A673 (cell line): ENCODE data around the gene ITSN2. TPM values are rescaled to one million over a fixed set of nuclear protein-coding genes. Genes with fewer than 3 reads are reported as not detected.

ENCODE experiments used
- BruUV-seq: library from RNA; stranded (reverse); fragments of 400-500 nt; replicated peaks from 2 replicates; lab custom pipeline; 2021; lab: Mats Ljungman, UMichigan
- CTCF ChIA-PET: fragments of 300-600 bp; sonication (Branson Sonifier 250); formaldehyde crosslinking; loops from one replicate; lab custom pipeline; 2022; ENCODE audit warnings: antibody characterized with exemption; lab: Charles Lee
- POLR2A ChIA-PET: fragments of 300-600 bp; sonication (Branson Sonifier 250); formaldehyde crosslinking; loops from one replicate; lab custom pipeline; 2022; ENCODE audit warnings: antibody characterized with exemption; ENCODE audit not compliant: low non-redundant PET; lab: Charles Lee
- DNase-seq: peaks from one replicate; pipeline ENCODE4 v3.0.0-alpha.2; 2015; ENCODE audit warnings: low spot score
- H3K27ac ChIP-seq: fragments of 200-600 bp; sonication (generic); 2 replicates; pipeline ENCODE4 v1.5.1; 2016; ENCODE audit warnings: mixed run types, low read depth, mild to moderate bottlenecking, mixed read lengths, antibody characterized with exemption, low read length; ENCODE audit not compliant: poor library complexity, severe bottlenecking
- H3K27me3 ChIP-seq: fragments of 200-600 bp; sonication (generic); replicated peaks from 2 replicates; pipeline ENCODE4 v1.6.1; 2017; ENCODE audit warnings: mixed run types, low read depth, mild to moderate bottlenecking, mixed read lengths, antibody characterized with exemption, low read length; ENCODE audit not compliant: insufficient read depth, poor library complexity
- H3K36me3 ChIP-seq: fragments of 200-600 bp; sonication (generic); 2 replicates; pipeline ENCODE4 v1.6.1; 2016; ENCODE audit warnings: mixed run types, mild to moderate bottlenecking, mixed read lengths, antibody characterized with exemption, low read length; ENCODE audit not compliant: insufficient read depth, poor library complexity, severe bottlenecking
- H3K4me1 ChIP-seq: fragments of 200-600 bp; sonication (generic); 2 replicates; pipeline ENCODE4 v1.6.1; 2017; ENCODE audit warnings: mixed run types, mild to moderate bottlenecking, mixed read lengths, antibody characterized with exemption, low read length; ENCODE audit not compliant: insufficient read depth, poor library complexity, severe bottlenecking
- H3K4me3 ChIP-seq: fragments of 200-600 bp; sonication (generic); 2 replicates; pipeline ENCODE4 v1.5.1; 2016; ENCODE audit warnings: low read depth, mixed run types, mild to moderate bottlenecking, mixed read lengths, low read length; ENCODE audit not compliant: poor library complexity, severe bottlenecking
- H3K9me3 ChIP-seq: fragments of 200-600 bp; sonication (generic); 2 replicates; pipeline ENCODE4 v1.6.1; 2016; ENCODE audit warnings: mixed run types, low read depth, mild to moderate bottlenecking, mixed read lengths, antibody characterized with exemption, low read length; ENCODE audit not compliant: poor library complexity, severe bottlenecking
- EZH2 ChIP-seq: fragments of 200-600 bp; sonication (generic); IDR thresholded peaks from 2 replicates; pipeline ENCODE4 v1.6.1; 2017; ENCODE audit warnings: borderline replicate concordance, low read depth, mild to moderate bottlenecking, mixed read lengths, antibody characterized with exemption, low read length; ENCODE audit not compliant: poor library complexity, severe bottlenecking
- intact Hi-C: fragments of 100-400 bp; cut with micrococcal nuclease; formaldehyde crosslinking; loops from one replicate; pipeline ENCODE4 v1.10.0; 2022; ENCODE audit not compliant: unreplicated experiment
- total RNA-seq: library from RNA; stranded (reverse); gene quantifications from 2 replicates; pipeline ENCODE4 v1.2.3, GENCODE V29; 2021
- TF ChIP-seq, protein P1 (sequence below): fragments of 300-800, 200-600 bp; sonication (generic); conservative IDR thresholded peaks from 2 replicates; pipeline ENCODE4 v1.5.1; 2017; ENCODE audit warnings: low read depth, mild to moderate bottlenecking, antibody characterized with exemption, low read length, moderate library complexity, mixed read lengths

ITSN2 gene
- total RNA-seq, 1 experiment from 2014 or later, result 16.4 TPM

DNA sequence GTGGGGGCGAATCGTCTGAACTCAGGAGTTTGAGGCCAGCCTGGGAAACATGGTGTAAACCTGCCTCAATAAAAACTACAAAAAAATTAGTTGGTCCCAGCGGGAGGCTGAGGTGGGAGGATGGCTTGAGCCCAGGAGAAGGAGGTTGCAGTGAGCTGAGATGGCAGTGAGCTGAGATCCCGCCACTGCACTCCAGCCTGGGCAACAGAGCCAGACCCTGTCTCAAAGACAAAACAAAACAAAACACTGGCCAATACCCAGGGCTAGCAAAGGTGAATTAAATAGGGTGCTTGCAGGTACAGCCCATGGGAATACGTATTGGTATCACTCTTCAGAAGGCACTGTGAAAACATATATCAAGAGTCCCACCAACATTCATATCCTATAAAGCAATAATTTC lies 7.0 kb downstream of the ITSN2 start:
- no TSS peak for BruUV-seq
- Histone ChIP-seq H3K4me1 (no peaks in the 10 kb centered on the region), H3K27me3 (no peaks in the 10 kb centered on the region), H3K27ac (no peak overlapping the region), H3K36me3 (no peaks in the 10 kb centered on the region), H3K4me3 (no peak overlapping the region), H3K9me3 (no peaks in the 10 kb centered on the region)
- ChIA-PET POLR2A (no interaction called here), CTCF (no interaction called here)
- TF ChIP-seq, protein P1, sequence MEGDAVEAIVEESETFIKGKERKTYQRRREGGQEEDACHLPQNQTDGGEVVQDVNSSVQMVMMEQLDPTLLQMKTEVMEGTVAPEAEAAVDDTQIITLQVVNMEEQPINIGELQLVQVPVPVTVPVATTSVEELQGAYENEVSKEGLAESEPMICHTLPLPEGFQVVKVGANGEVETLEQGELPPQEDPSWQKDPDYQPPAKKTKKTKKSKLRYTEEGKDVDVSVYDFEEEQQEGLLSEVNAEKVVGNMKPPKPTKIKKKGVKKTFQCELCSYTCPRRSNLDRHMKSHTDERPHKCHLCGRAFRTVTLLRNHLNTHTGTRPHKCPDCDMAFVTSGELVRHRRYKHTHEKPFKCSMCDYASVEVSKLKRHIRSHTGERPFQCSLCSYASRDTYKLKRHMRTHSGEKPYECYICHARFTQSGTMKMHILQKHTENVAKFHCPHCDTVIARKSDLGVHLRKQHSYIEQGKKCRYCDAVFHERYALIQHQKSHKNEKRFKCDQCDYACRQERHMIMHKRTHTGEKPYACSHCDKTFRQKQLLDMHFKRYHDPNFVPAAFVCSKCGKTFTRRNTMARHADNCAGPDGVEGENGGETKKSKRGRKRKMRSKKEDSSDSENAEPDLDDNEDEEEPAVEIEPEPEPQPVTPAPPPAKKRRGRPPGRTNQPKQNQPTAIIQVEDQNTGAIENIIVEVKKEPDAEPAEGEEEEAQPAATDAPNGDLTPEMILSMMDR, result no peak
- TF ChIP-seq EZH2, result no peak
- intact Hi-C loops, result no loop called here
- no peak for DNase-seq

- H3K27me3 ChIP-seq, result no peaks in the 10 kb centered on the region
- ChIA-PET POLR2A (no interaction called here), CTCF (no interaction called here)
- no peaks in the 10 kb centered on the region for H3K36me3 ChIP-seq
- intact Hi-C loops, result no loop called here
- H3K4me3 ChIP-seq, result no peak overlapping the region
- no peaks in the 10 kb centered on the region for H3K9me3 ChIP-seq
- TF ChIP-seq, protein P1, result no peak
- no peak for TF ChIP-seq EZH2
- no peak for DNase-seq
- no peak overlapping the region for H3K27ac ChIP-seq
- BruUV-seq, result no TSS peak
- H3K4me1 ChIP-seq, result no peaks in the 10 kb centered on the region
Observed at GRCh38 chr2:24352664-24353063, 7.7 kb downstream of the ITSN2 start.

DNA sequence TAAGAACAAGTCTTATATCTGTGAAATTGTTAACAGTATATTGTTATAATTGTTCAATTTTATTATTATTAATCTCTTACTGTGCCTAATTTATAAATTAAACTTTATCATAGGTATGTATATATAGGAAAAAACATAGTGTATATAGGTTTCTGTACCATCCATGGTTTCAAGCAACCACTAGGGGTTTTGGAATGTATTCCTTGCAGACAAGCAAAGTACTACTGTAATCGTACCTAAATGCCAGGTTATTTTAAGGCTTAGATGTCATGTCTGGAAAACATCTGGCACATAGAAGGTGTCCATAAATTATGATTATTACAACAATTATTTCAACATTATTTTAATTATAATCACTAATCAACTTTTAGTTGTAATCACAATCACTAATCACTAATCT lies 8.4 kb downstream of the ITSN2 start:
- no TSS peak for BruUV-seq
- H3K4me1 ChIP-seq, result no peaks in the 10 kb centered on the region
- POLR2A ChIA-PET, result no interaction called here
- no peaks in the 10 kb centered on the region for H3K27me3 ChIP-seq
- TF ChIP-seq EZH2, result no peak
- TF ChIP-seq, protein P1, result no peak; the same call in 1 of the 2 replicates
- intact Hi-C loops, result no loop called here
- CTCF ChIA-PET, result no interaction called here
- no peak for DNase-seq
- no peak overlapping the region for H3K27ac ChIP-seq
- no peaks in the 10 kb centered on the region for H3K9me3 ChIP-seq
- no peaks in the 10 kb centered on the region for H3K36me3 ChIP-seq
- H3K4me3 ChIP-seq, result no peak overlapping the region
